Tibial nerve (tissue), 4 donors: ENCODE data around the gene TCF12. TPM values are rescaled to one million over a fixed set of nuclear protein-coding genes. Genes with fewer than 3 reads are reported as not detected.
"Not testable (repeated sequence)": the region's sequence is repeated elsewhere in the genome, so short reads cannot be mapped to it uniquely, and the experiment has no call there.

Experiments used
- DNase-seq, 2 donors: peaks; one replicate each; pipeline ENCODE4 v3.0.0-alpha.2; 2019; ENCODE audit warnings: low spot score in 2 of 2
- H3K27ac ChIP-seq, 4 donors: fragments of 200-600 bp; sonication (generic) in 3 of 4; one replicate each; pipeline ENCODE4 v1.5.1; 2017 to 2019; ENCODE audit warnings: mild to moderate bottlenecking in 1 of 4
- H3K27me3 ChIP-seq, 2 donors: fragments of 200-600 bp; sonication (generic) in 1 of 2; one replicate each; pipeline versions ENCODE4 v1.5.1 to v1.6.0; 2017 to 2019
- H3K36me3 ChIP-seq, 3 donors: fragments of 200-600 bp; sonication (generic); one replicate each; pipeline ENCODE4 v1.5.1; 2018 to 2019
- H3K4me1 ChIP-seq, 4 donors: fragments of 200-600 bp; sonication (generic) in 3 of 4; one replicate each; pipeline ENCODE4 v1.5.1; 2017 to 2019
- H3K4me3 ChIP-seq, 4 donors: fragments of 200-600 bp; sonication (generic) in 3 of 4; one replicate each; pipeline ENCODE4 v1.5.1; 2017 to 2019; ENCODE audit warnings: mild to moderate bottlenecking in 1 of 4, moderate library complexity in 1 of 4
- H3K9me3 ChIP-seq, 4 donors: fragments of 200-600 bp; sonication (generic) in 3 of 4; one replicate each; pipeline ENCODE4 v1.5.1; 2017 to 2019
- CTCF ChIP-seq, 5 experiments: fragments of 200-600 bp in 3 of 5; fragments of 450-650 bp in 2 of 5; sonication (generic) in 3 of 5; IDR thresholded peaks; one replicate each; pipeline ENCODE4 v1.5.1; 2016 to 2019; ENCODE audit warnings: antibody characterized with exemption in 5 of 5, mild to moderate bottlenecking in 3 of 5, moderate library complexity in 2 of 5
- EP300 ChIP-seq, 2 donors: sonication (generic); formaldehyde crosslinking; IDR thresholded peaks; one replicate each; pipeline ENCODE4 v1.6.1; 2017; ENCODE audit warnings: antibody characterized with exemption in 2 of 2, mild to moderate bottlenecking in 1 of 2
- POLR2A ChIP-seq, 2 donors: fragments of 450-650 bp; IDR thresholded peaks; one replicate each; pipeline ENCODE4 v1.6.1; 2017; ENCODE audit warnings: antibody characterized with exemption in 2 of 2, mild to moderate bottlenecking in 2 of 2, moderate library complexity in 2 of 2
- WGBS, 2 donors: methylation state at CpG; one replicate each; pipeline ENCODE4 v1.1.5; 2018; 5-methylcytosine and 5-hydroxymethylcytosine counted together
- total RNA-seq, 4 donors: library from RNA; depleted of rRNA; stranded (reverse); fragments of >200 nt; gene quantifications; one replicate each; pipeline ENCODE4 v1.1.0, GENCODE V29; 2016

The TCF12 gene
- total RNA-seq, 4 donors from 2014 or later = 117 to 181 (median 174) TPM

GRCh38 chr15:57160823-57161560 lies 242.5 kb downstream of the TCF12 start:
- no peak for DNase-seq
- Histone ChIP-seq H3K9me3 (no peaks in the 10 kb centered on the region), H3K27me3 (no peaks in the 10 kb centered on the region), H3K27ac (no peak overlapping the region), H3K36me3 (peaks cover 0 to 9% (median 0%) of the 10 kb centered on the region in 3 donors), H3K4me1 (peaks cover 0 to 31% (median 5%) of the 10 kb centered on the region in 4 donors), H3K4me3 (no peak overlapping the region)
- TF ChIP-seq CTCF (IDR thresholded peaks at IDR 0.05) = no peak
- no peak for TF ChIP-seq EP300 (IDR thresholded peaks at IDR 0.05)
- no peak for TF ChIP-seq POLR2A (IDR thresholded peaks at IDR 0.05)
- whole genome bisulfite sequencing, 2 donors = 88 to 92% methylated on average over 2 of the region's 2 CpGs

- not testable (repeated sequence) for H3K27ac ChIP-seq, H3K9me3 ChIP-seq, H3K4me3 ChIP-seq, H3K4me1 ChIP-seq, H3K27me3 ChIP-seq, DNase-seq
- WGBS, 2 donors = 89 to 94% methylated on average over 7 of the region's 7 CpGs
- H3K36me3 ChIP-seq = peaks cover 0 to 29% (median 0%) of the 10 kb centered on the region in 3 donors
Measured at GRCh38 chr15:57164251-57164650, 245.8 kb downstream of the TCF12 start.

GRCh38 chr15:57165992-57166391 lies 247.5 kb downstream of the TCF12 start:
- no peak for DNase-seq
- Histone ChIP-seq H3K9me3 (no peaks in the 10 kb centered on the region), H3K27me3 (no peaks in the 10 kb centered on the region), H3K4me1 (peaks cover 0 to 2% (median 0%) of the 10 kb centered on the region in 4 donors), H3K4me3 (no peak overlapping the region), H3K27ac (no peak overlapping the region), H3K36me3 (peaks cover 0 to 29% (median 0%) of the 10 kb centered on the region in 3 donors)
- no peak for TF ChIP-seq EP300 (IDR thresholded peaks at IDR 0.05)
- WGBS, 2 donors = 78 to 80% methylated on average over 2 of the region's 2 CpGs

GRCh38 chr15:57167821-57168395 lies 249.5 kb downstream of the TCF12 start:
- Histone ChIP-seq H3K9me3 (no peaks in the 10 kb centered on the region), H3K27me3 (no peaks in the 10 kb centered on the region), H3K36me3 (peaks cover 0 to 29% (median 0%) of the 10 kb centered on the region in 3 donors), H3K4me3 (no peak overlapping the region), H3K4me1 (peaks cover 0 to 2% (median 0%) of the 10 kb centered on the region in 4 donors), H3K27ac (no peak overlapping the region)
- 79 to 84% methylated on average over 3 of the region's 3 CpGs for WGBS, 2 donors
- TF ChIP-seq EP300 (IDR thresholded peaks at IDR 0.05) (no peak), POLR2A (IDR thresholded peaks at IDR 0.05) (no peak), CTCF (IDR thresholded peaks at IDR 0.05) (no peak)
- no peak for DNase-seq

- Histone ChIP-seq H3K27ac (no peak overlapping the region), H3K27me3 (no peaks in the 10 kb centered on the region), H3K4me1 (peaks cover 0 to 6% (median 0%) of the 10 kb centered on the region in 4 donors), H3K4me3 (no peak overlapping the region), H3K36me3 (peaks cover 0 to 20% (median 0%) of the 10 kb centered on the region in 3 donors), H3K9me3 (no peaks in the 10 kb centered on the region)
- no peak for TF ChIP-seq EP300 (IDR thresholded peaks at IDR 0.05)
- no peak for TF ChIP-seq POLR2A (IDR thresholded peaks at IDR 0.05)
- no peak for TF ChIP-seq CTCF (IDR thresholded peaks at IDR 0.05)
- WGBS, 2 donors = 95 to 97% methylated on average over 2 of the region's 2 CpGs
- no peak for DNase-seq
Measured at GRCh38 chr15:57169643-57170042, 251.2 kb downstream of the TCF12 start.

- H3K9me3 ChIP-seq = no peaks in the 10 kb centered on the region
- H3K4me3 ChIP-seq = no peak overlapping the region
- 84 to 87% methylated on average over 1 of the region's 1 CpG for WGBS, 2 donors
- H3K27me3 ChIP-seq = no peaks in the 10 kb centered on the region
- no peak for DNase-seq
- H3K27ac ChIP-seq = no peak overlapping the region
- peaks cover 0 to 20% (median 0%) of the 10 kb centered on the region in 3 donors for H3K36me3 ChIP-seq
- H3K4me1 ChIP-seq = peaks cover 0 to 6% (median 0%) of the 10 kb centered on the region in 4 donors
- TF ChIP-seq CTCF (IDR thresholded peaks at IDR 0.05) = no peak
- no peak for TF ChIP-seq EP300 (IDR thresholded peaks at IDR 0.05)
Measured at GRCh38 chr15:57171426-57171825, 253.0 kb downstream of the TCF12 start.
